Kidney epithelial cell (primary cell): ENCODE results near the gene TRAF4. TPM values are rescaled to one million over a fixed set of nuclear protein-coding genes. Genes with fewer than 3 reads are reported as not detected.
"Not testable (repeated sequence)": the region's sequence is repeated elsewhere in the genome, so short reads cannot be mapped to it uniquely, and the experiment has no call there.

ENCODE experiments used
- DNase-seq: peaks from one replicate; pipeline ENCODE4 v3.0.0-alpha.2; 2010; ENCODE audit warnings: low read depth
- H3K27me3 ChIP-seq: 2 replicates; pipeline ENCODE4 v1.6.0; 2011; ENCODE audit warnings: low read length; ENCODE audit not compliant: control insufficient read depth, insufficient read depth
- H3K36me3 ChIP-seq: 2 replicates; pipeline ENCODE4 v1.5.1; 2011; ENCODE audit warnings: low read length; ENCODE audit not compliant: control insufficient read depth, insufficient read depth
- H3K4me3 ChIP-seq: 2 replicates; pipeline ENCODE4 v1.5.1; 2011; ENCODE audit warnings: low read depth, mild to moderate bottlenecking, control low read depth, low read length
- CTCF ChIP-seq: IDR thresholded peaks from 2 replicates; pipeline ENCODE4 v1.5.1; 2011; ENCODE audit warnings: mild to moderate bottlenecking, moderate library complexity, low read length, control low read depth, inconsistent platforms; ENCODE audit not compliant: insufficient read depth, poor library complexity, severe bottlenecking
- total RNA-seq: library from RNA; depleted of rRNA; stranded (reverse); fragments of >200 nt; gene quantifications from 2 replicates; pipeline ENCODE4 v1.2.3, GENCODE V29; 2015

Gene TRAF4
- total RNA-seq, 1 donor from 2014 or later, result 174 TPM

GRCh38 chr17:28783161-28783560 lies 39.4 kb downstream of the TRAF4 start:
- DNase-seq, result no peak
- Histone ChIP-seq H3K36me3 (no peaks in the 10 kb centered on the region), H3K4me3 (no peak overlapping the region), H3K27me3 (no peaks in the 10 kb centered on the region)
- no peak for TF ChIP-seq CTCF

GRCh38 chr17:28788100-28788499 lies 44.3 kb downstream of the TRAF4 start:
- H3K4me3 ChIP-seq, result no peak overlapping the region
- no peak for DNase-seq
- no peak for TF ChIP-seq CTCF

GRCh38 chr17:28792877-28793661 lies 49.3 kb downstream of the TRAF4 start:
- H3K4me3 ChIP-seq, result no peak overlapping the region
- TF ChIP-seq CTCF, result no peak
- H3K36me3 ChIP-seq, result no peaks in the 10 kb centered on the region
- no peak for DNase-seq
- no peaks in the 10 kb centered on the region for H3K27me3 ChIP-seq

More at GRCh38 chr17:28788100-28788499, 44.3 kb downstream of the TRAF4 start:
- no peaks in the 10 kb centered on the region for H3K36me3 ChIP-seq
- H3K27me3 ChIP-seq, result no peaks in the 10 kb centered on the region

- not testable (repeated sequence) for DNase-seq, H3K36me3 ChIP-seq, H3K4me3 ChIP-seq, H3K27me3 ChIP-seq
Measured at GRCh38 chr17:28794846-28795441, 51.1 kb downstream of the TRAF4 start.

GRCh38 chr17:28796062-28796461 lies 52.3 kb downstream of the TRAF4 start:
- no peak for TF ChIP-seq CTCF
- H3K27me3 ChIP-seq, result no peaks in the 10 kb centered on the region
- DNase-seq, result no peak
- no peak overlapping the region for H3K4me3 ChIP-seq
- H3K36me3 ChIP-seq, result no peaks in the 10 kb centered on the region

Other genes starting within 250 kb of the TRAF4 start
- gene FOXN1, start 237.7 kb upstream of the TRAF4 start, total RNA-seq, result not detected in 2 replicates
- 40.6 and 49.4 TPM in 2 replicates for gene UNC119, start 191.4 kb upstream of the TRAF4 start, total RNA-seq
- 52.9 and 65.2 TPM in 2 replicates for gene PIGS, start 172.5 kb upstream of the TRAF4 start, total RNA-seq
- gene ALDOC, start 167.1 kb upstream of the TRAF4 start, total RNA-seq, result 20.8 and 30.3 TPM in 2 replicates
- gene SPAG5, start 145.0 kb upstream of the TRAF4 start, total RNA-seq, result 8.4 and 9.7 TPM in 2 replicates
- 2.3 and 12.2 TPM in 2 replicates for gene RSKR, start 129.8 kb upstream of the TRAF4 start, total RNA-seq
- 116 and 124 TPM in 2 replicates for gene BLTP2, start 98.9 kb upstream of the TRAF4 start, total RNA-seq
- 41.2 and 65.1 TPM in 2 replicates for gene SDF2, start 82.1 kb upstream of the TRAF4 start, total RNA-seq
- gene SUPT6H, start 81.8 kb upstream of the TRAF4 start, total RNA-seq, result 36.7 and 52.9 TPM in 2 replicates
- 0.58 and 3.7 TPM in 2 replicates for gene PROCA1, start 32.1 kb upstream of the TRAF4 start, total RNA-seq
- gene RAB34, start 26.1 kb upstream of the TRAF4 start, total RNA-seq, result 283 and 314 TPM in 2 replicates
- gene RPL23A, start 24.0 kb upstream of the TRAF4 start, total RNA-seq, result 604 and 716 TPM in 2 replicates
- 4.7 and 5.1 TPM in 2 replicates for gene TLCD1, start 17.8 kb upstream of the TRAF4 start, total RNA-seq
- 4.3 TPM in 2 replicates for gene NEK8, start 15.2 kb upstream of the TRAF4 start, total RNA-seq
- gene FAM222B, start 98.8 kb downstream of the TRAF4 start, total RNA-seq, result 24.3 and 37.7 TPM in 2 replicates
- 54.9 and 74.1 TPM in 2 replicates for gene ERAL1, start 111.0 kb downstream of the TRAF4 start, total RNA-seq
- gene FLOT2, start 153.7 kb downstream of the TRAF4 start, total RNA-seq, result 55.5 and 69.1 TPM in 2 replicates
- 12.2 and 12.7 TPM in 2 replicates for gene DHRS13, start 159.1 kb downstream of the TRAF4 start, total RNA-seq
- gene PHF12, start 207.5 kb downstream of the TRAF4 start, total RNA-seq, result 19.6 and 30.8 TPM in 2 replicates